Measurements from ENCODE around the gene TAGLN. TPM values are rescaled to one million over a fixed set of nuclear protein-coding genes. Genes with fewer than 3 reads are reported as not detected.

Gene TAGLN
- total RNA-seq, 4 donors from 2014 or later, result 1,588 to 9,854 (median 3,936) TPM

GRCh38 chr11:117220999-117221774 lies 22.0 kb downstream of the TAGLN start:
- TF ChIP-seq POLR2A (IDR thresholded peaks at IDR 0.05), result no peak
- TF ChIP-seq CTCF (IDR thresholded peaks at IDR 0.05), result no peak
- Histone ChIP-seq H3K36me3 (no peaks in the 10 kb centered on the region), H3K9me3 (no peaks in the 10 kb centered on the region), H3K4me1 (peaks cover 35 to 40% of the 10 kb centered on the region in 2 donors), H3K27ac (peak overlapping the region; percentile 93 to 94), H3K4me3 (no peak overlapping the region), H3K27me3 (no peaks in the 10 kb centered on the region)
- peak; percentile 70 to 76 for DNase-seq
- intact Hi-C loops (cut with DNase I; ENCODE audit: low total_unique reads), result loop anchor here (10.0 kb wide), 1 partner anchor 426 kb away; the partner anchor contains the start of gene APOA5

- peaks cover 29 to 40% of the 10 kb centered on the region in 2 donors for H3K4me1 ChIP-seq
- H3K27ac ChIP-seq, result peak overlapping the region; percentile 93 to 94
- TF ChIP-seq CTCF (IDR thresholded peaks at IDR 0.05) (peak in 3 of 4 experiments; percentile 9 to 15 (median 11)), POLR2A (IDR thresholded peaks at IDR 0.05) (peak; percentile 11 to 23)
- no peaks in the 10 kb centered on the region for H3K9me3 ChIP-seq
- H3K36me3 ChIP-seq, result no peaks in the 10 kb centered on the region
- peak; percentile 79 to 86 for DNase-seq
- intact Hi-C loops (cut with DNase I; ENCODE audit: low total_unique reads), result loop anchor here (10.0 kb wide), 1 partner anchor 427 kb away; the partner anchor contains the start of gene APOA5
- H3K27me3 ChIP-seq, result no peaks in the 10 kb centered on the region
- no peak overlapping the region for H3K4me3 ChIP-seq
These were observed 22.8 kb downstream of the TAGLN start for GRCh38 chr11:117221775-117222517.

GRCh38 chr11:117222991-117223740 lies 24.0 kb downstream of the TAGLN start:
- no peaks in the 10 kb centered on the region for H3K36me3 ChIP-seq
- H3K4me3 ChIP-seq, result no peak overlapping the region
- DNase-seq, result peak; percentile 13 to 24
- H3K27me3 ChIP-seq, result no peaks in the 10 kb centered on the region
- intact Hi-C loops (cut with DNase I; ENCODE audit: low total_unique reads), result loop anchor here (10.0 kb wide), 1 partner anchor 428 kb away; the partner anchor contains the start of gene APOA5
- peak overlapping the region; percentile 93 to 94 for H3K27ac ChIP-seq
- TF ChIP-seq CTCF (IDR thresholded peaks at IDR 0.05) (no peak), POLR2A (IDR thresholded peaks at IDR 0.05) (no peak)
- H3K9me3 ChIP-seq, result no peaks in the 10 kb centered on the region
- H3K4me1 ChIP-seq, result peaks cover 29 to 40% of the 10 kb centered on the region in 2 donors

GRCh38 chr11:117223741-117224689 lies 24.8 kb downstream of the TAGLN start:
- no peak for TF ChIP-seq CTCF (IDR thresholded peaks at IDR 0.05)
- TF ChIP-seq POLR2A (IDR thresholded peaks at IDR 0.05), result no peak
- Histone ChIP-seq H3K4me1 (peaks cover 27 to 35% of the 10 kb centered on the region in 2 donors), H3K4me3 (no peak overlapping the region), H3K27ac (peak overlapping the region; percentile 93 to 94), H3K9me3 (no peaks in the 10 kb centered on the region), H3K36me3 (no peaks in the 10 kb centered on the region), H3K27me3 (no peaks in the 10 kb centered on the region)
- peak in 1 of 2 donors; percentile 20 for DNase-seq
- intact Hi-C loops (cut with DNase I; ENCODE audit: low total_unique reads), result loop anchor here (10.0 kb wide), 1 partner anchor 429 kb away; the partner anchor contains the start of gene APOA5

All from uterus (tissue), 4 donors.